NCI-H82 treated with DMSO at 0.1 percent for 48 hours (cell line): ENCODE measurements around the gene NACAD.
"Not testable (repeated sequence)": the region's sequence is repeated elsewhere in the genome, so short reads cannot be mapped to it uniquely, and the experiment has no call there.

Experiments
- DNase-seq: peaks from one replicate; lab custom pipeline; 2025; ENCODE audit not compliant: unreplicated experiment; lab: John Stamatoyannopoulos, UW

Gene NACAD

DNA sequence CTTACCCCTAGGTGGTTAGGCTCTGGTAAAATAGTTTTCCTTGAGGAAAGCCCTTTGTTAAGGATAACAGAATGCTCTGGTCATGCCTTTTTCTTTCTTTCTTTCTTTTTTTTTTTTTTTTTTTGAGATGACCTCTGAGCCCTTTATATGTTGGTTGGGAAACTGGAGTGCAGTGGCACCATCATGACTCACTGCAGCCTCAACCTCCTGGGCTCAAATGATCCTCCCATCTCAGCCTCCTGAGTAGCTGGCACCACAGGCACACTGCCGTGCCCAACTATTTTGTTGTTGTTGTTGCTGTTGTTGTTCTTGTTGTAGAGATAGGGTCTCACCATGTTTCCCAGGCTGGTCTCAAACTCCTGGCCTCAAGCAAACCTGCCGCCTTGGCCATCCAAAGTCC, 27.4 kb downstream of the NACAD start:
- DNase-seq = no peak

DNA sequence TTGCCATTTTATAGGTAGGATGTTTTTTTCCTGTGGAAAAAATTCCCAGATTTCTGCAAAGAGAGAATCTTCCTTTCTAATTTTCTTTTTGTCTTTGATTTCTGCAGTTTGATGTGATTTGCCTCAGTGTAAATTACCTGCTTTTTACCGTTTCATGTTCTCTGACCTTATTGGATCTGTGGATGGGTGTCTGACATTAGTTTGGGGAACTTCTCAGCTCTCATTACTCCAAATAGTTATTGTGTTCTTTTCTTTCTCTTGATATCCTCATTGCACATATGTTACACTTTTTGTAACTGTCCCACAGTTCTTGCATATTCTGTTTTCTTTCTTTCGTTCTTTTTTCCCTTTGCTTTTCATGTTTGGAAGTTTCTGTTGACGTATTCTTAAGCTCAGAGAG, 28.5 kb downstream of the NACAD start:
- no peak for DNase-seq

GRCh38 chr7:45057878-45058277, 30.9 kb downstream of the NACAD start:
- DNase-seq = no peak

GRCh38 chr7:45055594-45056219, 33.1 kb downstream of the NACAD start:
- no peak for DNase-seq

GRCh38 chr7:45055016-45055415, 33.8 kb downstream of the NACAD start:
- no peak for DNase-seq

- DNase-seq = no peak
Observed at GRCh38 chr7:45054442-45054841, 34.3 kb downstream of the NACAD start.

DNA sequence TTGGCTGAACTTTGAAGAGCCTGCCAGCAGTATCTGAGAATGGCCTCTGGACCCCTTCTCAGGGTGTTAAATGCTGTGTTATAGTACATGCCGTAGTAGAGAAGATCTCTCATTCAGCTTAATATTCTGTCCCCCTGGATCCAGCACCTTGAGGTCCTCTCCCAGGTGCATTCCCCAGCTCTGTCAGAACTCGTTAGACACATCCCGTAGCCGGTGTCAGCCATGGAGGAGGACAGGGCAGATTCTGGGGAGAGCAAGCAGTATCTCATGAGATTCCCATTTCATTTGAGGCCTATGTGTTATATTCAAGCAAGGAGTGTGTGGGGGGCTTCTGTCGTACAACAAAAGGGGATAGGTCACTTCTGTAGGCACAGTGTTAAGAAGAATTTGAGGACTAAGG, 34.8 kb downstream of the NACAD start:
- DNase-seq = no peak

GRCh38 chr7:45053401-45053800, 35.4 kb downstream of the NACAD start:
- no peak for DNase-seq

DNA sequence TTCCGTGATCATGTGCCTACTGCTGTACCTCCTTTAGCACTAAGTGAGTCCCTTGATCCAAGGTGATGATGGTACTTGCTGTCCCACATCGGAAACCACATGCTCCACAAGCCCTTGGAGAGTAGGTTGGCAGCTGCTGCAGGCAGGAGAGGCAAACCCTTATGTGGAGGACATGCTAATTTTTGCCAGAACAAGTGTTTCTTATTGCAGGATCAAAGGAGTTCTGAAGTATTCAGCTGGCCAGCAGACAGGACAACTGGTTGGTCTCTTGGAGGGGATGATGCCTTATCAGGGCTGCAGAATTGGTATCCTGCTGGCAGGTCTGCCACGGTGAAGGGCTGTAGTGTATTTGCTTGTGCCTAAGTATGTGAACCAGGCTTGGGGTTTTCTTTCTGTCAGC, 36.8 kb downstream of the NACAD start:
- DNase-seq = no peak

- no peak for DNase-seq
Observed at GRCh38 chr7:45050198-45050597, 38.6 kb downstream of the NACAD start.

DNA sequence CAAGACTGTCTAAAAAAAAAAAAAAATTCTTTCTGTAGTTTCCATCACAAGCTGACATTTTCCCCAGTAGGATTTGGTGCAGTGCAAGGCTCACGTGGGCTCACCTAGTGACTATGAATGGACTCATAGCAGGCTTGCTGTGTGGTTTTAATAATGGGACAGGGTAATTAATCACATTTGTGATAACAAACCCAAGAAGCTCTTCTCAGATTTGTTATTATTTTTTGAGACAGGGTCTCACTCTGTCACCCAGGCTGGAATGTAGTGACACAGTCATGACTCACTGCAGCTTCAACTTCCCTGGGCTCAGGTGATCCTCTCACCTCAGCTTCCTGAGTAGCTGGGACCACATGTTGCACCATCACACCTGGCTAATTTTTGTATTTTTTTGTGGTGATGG, 40.0 kb downstream of the NACAD start:
- no peak for DNase-seq

DNA sequence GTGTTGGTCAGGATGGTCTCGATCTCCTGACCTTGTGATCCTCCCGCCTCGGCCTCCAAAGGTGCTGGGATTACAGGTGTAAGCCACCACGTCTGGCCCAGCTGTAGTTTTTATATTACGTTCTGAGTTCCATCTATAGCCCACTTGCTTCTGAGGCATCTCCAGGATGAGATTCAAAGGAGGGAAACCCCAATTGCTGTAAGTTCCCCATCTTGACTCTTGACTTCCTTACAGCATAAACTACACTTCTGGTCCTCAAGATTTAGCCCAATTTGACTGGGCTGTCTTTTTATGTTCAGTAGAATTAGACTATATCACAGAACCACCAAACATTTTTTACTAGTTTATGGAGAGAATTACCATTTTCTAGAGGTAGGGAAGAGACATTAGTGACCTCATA, 44.4 kb downstream of the NACAD start:
- no peak for DNase-seq

GRCh38 chr7:45039106-45039505, 49.7 kb downstream of the NACAD start:
- DNase-seq = no peak

- DNase-seq = no peak
Observed at GRCh38 chr7:45037876-45038275, 50.9 kb downstream of the NACAD start.

DNA sequence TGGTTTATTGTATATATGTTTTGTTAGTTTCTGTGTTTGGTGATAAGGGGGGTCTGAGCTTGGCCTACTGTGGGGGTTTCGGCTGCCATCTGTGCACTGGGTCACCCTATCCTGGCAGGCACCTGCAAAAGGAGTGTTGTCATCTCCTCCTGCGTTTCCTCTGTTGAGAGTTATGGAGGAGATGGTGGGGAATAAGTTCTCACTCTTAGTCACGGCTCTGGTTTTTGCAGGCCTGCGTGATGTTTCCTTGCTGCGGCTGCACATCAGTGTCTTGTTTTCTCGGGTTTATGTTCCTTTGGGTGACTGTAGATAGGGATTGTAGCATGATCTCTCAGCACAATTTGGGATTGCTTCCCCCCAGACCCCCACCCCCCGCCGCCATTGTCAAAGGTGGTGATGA, 52.0 kb downstream of the NACAD start:
- no peak for DNase-seq

- DNase-seq = no peak
Observed at GRCh38 chr7:45036317-45036716, 52.5 kb downstream of the NACAD start.

- DNase-seq = no peak
Observed at GRCh38 chr7:45035893-45036292, 52.9 kb downstream of the NACAD start.

- no peak for DNase-seq
Observed at GRCh38 chr7:45035371-45035770, 53.4 kb downstream of the NACAD start.

DNA sequence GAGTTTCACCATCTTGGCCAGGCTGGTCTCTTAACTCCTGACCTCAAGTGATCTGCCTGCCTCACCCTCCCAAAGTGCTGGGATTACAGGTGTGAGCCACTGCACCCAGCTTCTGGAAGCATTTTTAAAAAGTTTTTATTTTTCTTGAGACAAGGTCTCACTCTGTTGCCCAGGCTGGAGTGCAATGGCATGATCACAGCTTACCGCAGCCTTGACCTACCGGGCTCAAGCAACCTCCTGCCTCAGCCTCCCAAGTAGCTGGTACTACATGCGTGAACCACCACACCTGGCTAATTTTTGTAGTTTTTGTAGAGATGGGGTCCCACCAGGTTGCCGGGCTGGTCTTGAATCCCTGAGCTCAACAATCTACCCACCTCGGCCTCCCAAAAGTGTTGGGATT, 54.1 kb downstream of the NACAD start:
- not testable (repeated sequence) for DNase-seq

- no peak for DNase-seq
Observed at GRCh38 chr7:45033931-45034290, 54.9 kb downstream of the NACAD start.

- DNase-seq = no peak
Observed at GRCh38 chr7:45033261-45033930, 55.4 kb downstream of the NACAD start.

DNA sequence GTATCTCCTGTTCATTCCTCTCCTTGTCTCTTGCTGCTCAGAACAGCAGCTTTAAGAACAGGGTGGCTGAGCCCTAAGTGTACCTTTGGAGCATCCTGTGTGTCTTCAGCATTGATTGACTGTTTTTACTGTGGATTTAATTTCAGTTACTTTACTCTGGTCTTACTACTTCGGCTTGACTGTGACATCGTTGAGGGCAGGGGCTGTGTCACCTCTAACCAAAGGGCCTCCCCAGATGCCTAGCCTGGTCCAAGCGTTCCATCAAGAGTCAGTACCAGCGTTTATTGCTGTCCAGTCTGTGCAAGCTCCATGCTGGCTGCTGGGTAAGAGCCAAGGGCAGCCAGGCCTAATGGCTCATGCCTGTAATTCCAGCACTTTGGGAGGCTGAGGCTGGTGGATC, 56.3 kb downstream of the NACAD start:
- no peak for DNase-seq

- DNase-seq = no peak
Observed at GRCh38 chr7:45031829-45032228, 56.9 kb downstream of the NACAD start.
